SK-N-SH treated with all-trans-retinoic acid at 6 μM for 48 hours (cell line): ENCODE results near the gene KHDC3L.

Experiments used
- ARNTL ChIP-seq: fragments of 450-650 bp; formaldehyde crosslinking; IDR thresholded peaks from 2 replicates; pipeline ENCODE4 v1.5.0; 2020; ENCODE audit warnings: low read depth, mild to moderate bottlenecking, moderate library complexity, borderline replicate concordance
- BACH2 ChIP-seq: fragments of 250-450 bp; sonication (Bioruptor Pico); IDR thresholded peaks from 2 replicates; pipeline ENCODE4 v1.9.0; 2021; ENCODE audit warnings: mild to moderate bottlenecking, borderline replicate concordance
- CSDC2 ChIP-seq: fragments of 250-450 bp; sonication (Bioruptor Pico); IDR thresholded peaks from 2 replicates; pipeline ENCODE4 v1.5.0; 2020; ENCODE audit warnings: mild to moderate bottlenecking, moderate library complexity
- ESRRG ChIP-seq: fragments of 250-450 bp; sonication (Bioruptor Pico); IDR thresholded peaks from 2 replicates; pipeline ENCODE4 v1.6.1; 2021; ENCODE audit warnings: mild to moderate bottlenecking
- OSR1 ChIP-seq: fragments of 250-450 bp; sonication (Bioruptor Pico); IDR thresholded peaks from 2 replicates; pipeline ENCODE4 v1.8.0; 2022; ENCODE audit warnings: moderate library complexity, mild to moderate bottlenecking, inconsistent platforms
- SNAI2 ChIP-seq: fragments of 250-450 bp; sonication (Bioruptor Pico); IDR thresholded peaks from 2 replicates; pipeline ENCODE4 v1.5.0; 2020; ENCODE audit warnings: mild to moderate bottlenecking, moderate library complexity
- TCF4 ChIP-seq: fragments of 250-450 bp; sonication (Bioruptor Pico); IDR thresholded peaks from 2 replicates; pipeline ENCODE4 v1.8.0; 2021; ENCODE audit warnings: mild to moderate bottlenecking, moderate library complexity, borderline replicate concordance
- ZC3H10 ChIP-seq: fragments of 250-450 bp; sonication (Bioruptor Pico); IDR thresholded peaks from 2 replicates; pipeline ENCODE4 v1.5.1; 2021; ENCODE audit warnings: mild to moderate bottlenecking, moderate library complexity
- ZFP3 ChIP-seq: fragments of 250-450 bp; sonication (Bioruptor Pico); IDR thresholded peaks from 2 replicates; pipeline ENCODE4 v1.5.0; 2020; ENCODE audit warnings: mild to moderate bottlenecking, moderate library complexity
- ZFP30 ChIP-seq: fragments of 450-650 bp; formaldehyde crosslinking; IDR thresholded peaks from 2 replicates; pipeline ENCODE4 v1.5.0; 2022; ENCODE audit warnings: mild to moderate bottlenecking, moderate library complexity
- ZNF565 ChIP-seq: fragments of 450-650 bp; formaldehyde crosslinking; conservative IDR thresholded peaks from 2 replicates; pipeline ENCODE4 v1.5.0; 2020; ENCODE audit warnings: low read depth, mild to moderate bottlenecking, moderate library complexity
- TF ChIP-seq, protein P1 (sequence below): fragments of 250-450 bp; sonication (Bioruptor Pico); IDR thresholded peaks from 2 replicates; pipeline ENCODE4 v1.5.1; 2020; ENCODE audit warnings: low read depth, mild to moderate bottlenecking, moderate library complexity
- TF ChIP-seq, protein P2 (sequence below): fragments of 250-450 bp; sonication (Bioruptor Pico); IDR thresholded peaks from 2 replicates; pipeline ENCODE4 v1.5.1; 2021; ENCODE audit warnings: mild to moderate bottlenecking, moderate library complexity
- TF ChIP-seq, protein P3 (sequence below): fragments of 250-450 bp; sonication (Bioruptor Pico); IDR thresholded peaks from 2 replicates; pipeline ENCODE4 v1.8.0; 2020; ENCODE audit warnings: mild to moderate bottlenecking, moderate library complexity, borderline replicate concordance

DNA sequence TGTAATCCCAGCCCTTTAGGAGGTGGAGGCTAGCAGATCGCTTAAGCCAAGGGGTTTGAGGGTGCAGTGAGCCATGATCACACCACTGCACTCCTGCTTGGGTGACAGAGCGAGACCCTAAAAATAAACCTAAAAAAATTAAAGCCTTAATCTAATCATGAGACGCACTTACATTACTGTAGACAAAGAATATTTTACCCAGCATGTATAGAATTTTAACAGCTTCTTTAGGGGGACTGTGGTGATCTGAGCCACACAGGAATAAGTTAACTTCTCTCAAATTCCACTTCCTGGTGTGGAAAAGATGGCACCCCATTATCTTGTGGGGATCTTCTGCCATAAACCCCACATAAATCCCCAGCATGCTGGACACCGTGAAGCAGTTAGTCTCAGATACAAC lies 9.5 kb downstream of the KHDC3L start:
- TF ChIP-seq, protein P1, sequence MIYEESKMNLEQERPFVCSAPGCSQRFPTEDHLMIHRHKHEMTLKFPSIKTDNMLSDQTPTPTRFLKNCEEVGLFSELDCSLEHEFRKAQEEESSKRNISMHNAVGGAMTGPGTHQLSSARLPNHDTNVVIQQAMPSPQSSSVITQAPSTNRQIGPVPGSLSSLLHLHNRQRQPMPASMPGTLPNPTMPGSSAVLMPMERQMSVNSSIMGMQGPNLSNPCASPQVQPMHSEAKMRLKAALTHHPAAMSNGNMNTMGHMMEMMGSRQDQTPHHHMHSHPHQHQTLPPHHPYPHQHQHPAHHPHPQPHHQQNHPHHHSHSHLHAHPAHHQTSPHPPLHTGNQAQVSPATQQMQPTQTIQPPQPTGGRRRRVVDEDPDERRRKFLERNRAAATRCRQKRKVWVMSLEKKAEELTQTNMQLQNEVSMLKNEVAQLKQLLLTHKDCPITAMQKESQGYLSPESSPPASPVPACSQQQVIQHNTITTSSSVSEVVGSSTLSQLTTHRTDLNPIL (CRISPR knock-in tag) = no peak
- TF ChIP-seq ZC3H10 (CRISPR knock-in tag) = no peak
- TF ChIP-seq BACH2 (CRISPR knock-in tag) = no peak
- TF ChIP-seq SNAI2 (CRISPR knock-in tag) = no peak
- TF ChIP-seq, protein P2, sequence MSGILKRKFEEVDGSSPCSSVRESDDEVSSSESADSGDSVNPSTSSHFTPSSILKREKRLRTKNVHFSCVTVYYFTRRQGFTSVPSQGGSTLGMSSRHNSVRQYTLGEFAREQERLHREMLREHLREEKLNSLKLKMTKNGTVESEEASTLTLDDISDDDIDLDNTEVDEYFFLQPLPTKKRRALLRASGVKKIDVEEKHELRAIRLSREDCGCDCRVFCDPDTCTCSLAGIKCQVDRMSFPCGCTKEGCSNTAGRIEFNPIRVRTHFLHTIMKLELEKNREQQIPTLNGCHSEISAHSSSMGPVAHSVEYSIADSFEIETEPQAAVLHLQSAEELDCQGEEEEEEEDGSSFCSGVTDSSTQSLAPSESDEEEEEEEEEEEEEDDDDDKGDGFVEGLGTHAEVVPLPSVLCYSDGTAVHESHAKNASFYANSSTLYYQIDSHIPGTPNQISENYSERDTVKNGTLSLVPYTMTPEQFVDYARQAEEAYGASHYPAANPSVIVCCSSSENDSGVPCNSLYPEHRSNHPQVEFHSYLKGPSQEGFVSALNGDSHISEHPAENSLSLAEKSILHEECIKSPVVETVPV (CRISPR knock-in tag) = no peak
- TF ChIP-seq ARNTL (CRISPR knock-in tag) = no peak
- TF ChIP-seq ESRRG = no peak
- TF ChIP-seq ZNF565 = no peak
- no peak for TF ChIP-seq TCF4
- TF ChIP-seq, protein P3, sequence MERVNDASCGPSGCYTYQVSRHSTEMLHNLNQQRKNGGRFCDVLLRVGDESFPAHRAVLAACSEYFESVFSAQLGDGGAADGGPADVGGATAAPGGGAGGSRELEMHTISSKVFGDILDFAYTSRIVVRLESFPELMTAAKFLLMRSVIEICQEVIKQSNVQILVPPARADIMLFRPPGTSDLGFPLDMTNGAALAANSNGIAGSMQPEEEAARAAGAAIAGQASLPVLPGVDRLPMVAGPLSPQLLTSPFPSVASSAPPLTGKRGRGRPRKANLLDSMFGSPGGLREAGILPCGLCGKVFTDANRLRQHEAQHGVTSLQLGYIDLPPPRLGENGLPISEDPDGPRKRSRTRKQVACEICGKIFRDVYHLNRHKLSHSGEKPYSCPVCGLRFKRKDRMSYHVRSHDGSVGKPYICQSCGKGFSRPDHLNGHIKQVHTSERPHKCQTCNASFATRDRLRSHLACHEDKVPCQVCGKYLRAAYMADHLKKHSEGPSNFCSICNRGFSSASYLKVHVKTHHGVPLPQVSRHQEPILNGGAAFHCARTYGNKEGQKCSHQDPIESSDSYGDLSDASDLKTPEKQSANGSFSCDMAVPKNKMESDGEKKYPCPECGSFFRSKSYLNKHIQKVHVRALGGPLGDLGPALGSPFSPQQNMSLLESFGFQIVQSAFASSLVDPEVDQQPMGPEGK (CRISPR knock-in tag) = no peak
- no peak for TF ChIP-seq CSDC2
- no peak for TF ChIP-seq OSR1 (CRISPR knock-in tag)
- TF ChIP-seq ZFP3 (CRISPR knock-in tag) = no peak
- no peak for TF ChIP-seq ZFP30 (CRISPR knock-in tag)
